Liver (tissue), 9 donors: Measurements from ENCODE around the gene GHITM. TPM values are rescaled to one million over a fixed set of nuclear protein-coding genes. Genes with fewer than 3 reads are reported as not detected.
A peak's percentile ranks its signal among the peaks of the same experiment; 100 is the strongest.
"Not testable (repeated sequence)": the region's sequence is repeated elsewhere in the genome, so short reads cannot be mapped to it uniquely, and the experiment has no call there.

ENCODE experiments used
- DNase-seq: peaks from one replicate; pipeline ENCODE4 v3.0.0-alpha.2; 2017; ENCODE audit warnings: low spot score
- H3K27ac ChIP-seq, 2 donors: one replicate each; pipeline ENCODE4 v1.7.0; 2013; ENCODE audit warnings: inconsistent platforms in 2 of 2, low read length in 2 of 2, control low read depth in 1 of 2, low read depth in 1 of 2, mild to moderate bottlenecking in 1 of 2
- H3K27me3 ChIP-seq, 4 donors: one replicate each; pipeline versions ENCODE4 v1.6.1 to v1.7.0; 2013; ENCODE audit warnings: low read length in 3 of 4, inconsistent platforms in 1 of 4, mild to moderate bottlenecking in 1 of 4, moderate library complexity in 1 of 4; ENCODE audit not compliant: control insufficient read depth in 4 of 4, insufficient read depth in 4 of 4
- H3K36me3 ChIP-seq, 4 donors: one replicate each; pipeline versions ENCODE4 v1.6.1 to v1.7.0; 2013; ENCODE audit warnings: low read length in 3 of 4, mild to moderate bottlenecking in 3 of 4, low read depth in 1 of 4, moderate library complexity in 1 of 4; ENCODE audit not compliant: control insufficient read depth in 4 of 4, insufficient read depth in 3 of 4
- H3K4me1 ChIP-seq, 4 donors: one replicate each; pipeline versions ENCODE4 v1.6.1 to v1.7.0; 2013; ENCODE audit warnings: low read length in 3 of 4, mild to moderate bottlenecking in 3 of 4, moderate library complexity in 1 of 4; ENCODE audit not compliant: control insufficient read depth in 4 of 4, insufficient read depth in 4 of 4
- H3K4me3 ChIP-seq, 3 donors: one replicate each; pipeline versions ENCODE4 v1.6.1 to v1.7.0; 2013; ENCODE audit warnings: low read length in 3 of 3, control low read depth in 1 of 3, low read depth in 1 of 3, mild to moderate bottlenecking in 1 of 3
- H3K9ac ChIP-seq, 2 donors: one replicate each; pipeline ENCODE4 v1.7.0; 2013; ENCODE audit warnings: low read length in 2 of 2, mild to moderate bottlenecking in 2 of 2, moderate library complexity in 2 of 2, control low read depth in 1 of 2, low read depth in 1 of 2
- H3K9me3 ChIP-seq, 4 donors: one replicate each; pipeline versions ENCODE4 v1.6.1 to v1.7.0; 2013; ENCODE audit warnings: low read length in 3 of 4; ENCODE audit not compliant: control insufficient read depth in 4 of 4
- ATF3 ChIP-seq: IDR thresholded peaks from 2 replicates; pipeline ENCODE4 v1.6.1; 2016; ENCODE audit warnings: antibody characterized with exemption
- CTCF ChIP-seq: fragments of 150-350 bp; IDR thresholded peaks from 2 replicates; pipeline ENCODE4 v1.5.1; 2017; ENCODE audit warnings: improper control_type of control experiment, low read depth, low read length; ENCODE audit not compliant: missing input control
- FOXA1 ChIP-seq: IDR thresholded peaks from 2 replicates; pipeline ENCODE4 v1.6.1; 2016; ENCODE audit warnings: antibody characterized with exemption
- JUND ChIP-seq, 2 donors: IDR thresholded peaks; 2 replicates each; pipeline ENCODE4 v1.6.1; 2016; ENCODE audit warnings: antibody characterized with exemption in 2 of 2
- NR2F2 ChIP-seq: IDR thresholded peaks from 2 replicates; pipeline ENCODE4 v1.6.1; 2016; ENCODE audit warnings: antibody characterized with exemption
- RAD21 ChIP-seq, 2 donors: IDR thresholded peaks; 2 replicates each; pipeline ENCODE4 v1.6.1; 2016; ENCODE audit warnings: antibody characterized with exemption in 2 of 2, mild to moderate bottlenecking in 2 of 2
- REST ChIP-seq: IDR thresholded peaks from 2 replicates; pipeline ENCODE4 v1.6.1; 2016; ENCODE audit warnings: antibody characterized with exemption, mild to moderate bottlenecking
- SP1 ChIP-seq: IDR thresholded peaks from 2 replicates; pipeline ENCODE4 v1.6.1; 2018; ENCODE audit warnings: antibody characterized with exemption, mild to moderate bottlenecking
- TAF1 ChIP-seq: conservative IDR thresholded peaks from 2 replicates; pipeline ENCODE4 v1.6.1; 2016; ENCODE audit warnings: antibody characterized with exemption, mild to moderate bottlenecking
- ZBTB33 ChIP-seq: IDR thresholded peaks from 2 replicates; pipeline ENCODE4 v1.6.1; 2016; ENCODE audit warnings: antibody characterized with exemption
- WGBS: extraction: QIAGEN DNeasy Blood & Tissue Kit; methylation state at CpG from one replicate; pipeline ENCODE4 v1.1.7; 2013; 5-methylcytosine and 5-hydroxymethylcytosine counted together
- polyA plus RNA-seq, 2 donors: library from polyadenylated mRNA; stranded (reverse) in 1 of 2; unstranded in 1 of 2; fragments of 200-250 nt in 1 of 2; fragments of >200 nt in 1 of 2; fragmentation: Nextera tagmentation in 1 of 2; extraction: Ambion mirVana in 1 of 2; gene quantifications; one replicate each; pipeline versions ENCODE4 v1.2.1 to v1.2.3, GENCODE V29; 2013 to 2015
- total RNA-seq, 2 donors: library from RNA; depleted of rRNA; stranded (reverse); fragments of >200 nt; gene quantifications; one replicate each; pipeline ENCODE4 v1.2.3, GENCODE V29; 2014
- donor health status: healthy.
- donor health status: healthy.
- donor health status: healthy.
- donor health status: healthy.
- donor health status: healthy.

Gene GHITM
- total and polyA plus RNA-seq, 4 donors = 156 to 252 (median 194) TPM

GRCh38 chr10:84148006-84148597 lies 8.8 kb downstream of the GHITM start:
- Histone ChIP-seq H3K4me1 (peaks cover 0 to 13% (median 11%) of the 10 kb centered on the region in 4 donors), H3K36me3 (peaks cover 14 to 82% (median 71%) of the 10 kb centered on the region in 4 donors)
- H3K4me3 ChIP-seq, DNase-seq, H3K9me3 ChIP-seq, H3K9ac ChIP-seq, H3K27me3 ChIP-seq, H3K27ac ChIP-seq: not testable (repeated sequence)
- peak; percentile 55 for TF ChIP-seq CTCF
- TF ChIP-seq RAD21 (IDR thresholded peaks at IDR 0.05) = peak; percentile 43 to 58
- 88% methylated on average over 9 of the region's 9 CpGs for WGBS

GRCh38 chr10:84149854-84150253 lies 10.5 kb downstream of the GHITM start:
- Histone ChIP-seq H3K4me1 (peaks cover 0 to 13% (median 11%) of the 10 kb centered on the region in 4 donors), H3K27me3 (no peaks in the 10 kb centered on the region), H3K9me3 (no peaks in the 10 kb centered on the region), H3K4me3 (no peak overlapping the region), H3K36me3 (peaks cover 8 to 80% (median 62%) of the 10 kb centered on the region in 4 donors), H3K27ac (no peak overlapping the region), H3K9ac (no peak overlapping the region)
- 95% methylated on average over 2 of the region's 2 CpGs for WGBS
- TF ChIP-seq RAD21 (IDR thresholded peaks at IDR 0.05) (no peak), NR2F2 (no peak), REST (no peak), TAF1 (no peak), CTCF (no peak), ATF3 (no peak), JUND (IDR thresholded peaks at IDR 0.05) (no peak), SP1 (no peak), ZBTB33 (no peak), FOXA1 (no peak)
- no peak for DNase-seq
